Astrocyte of the cerebellum (primary cell): Measurements from ENCODE around the gene CRLF3.
"Not testable (repeated sequence)": the region's sequence is repeated elsewhere in the genome, so short reads cannot be mapped to it uniquely, and the experiment has no call there.

Source experiments
- DNase-seq: peaks from one replicate; pipeline ENCODE4 v3.0.0-alpha.2; 2011; ENCODE audit warnings: low read depth
- H3K4me3 ChIP-seq: 2 replicates; pipeline ENCODE4 v1.5.1; 2011; ENCODE audit warnings: mild to moderate bottlenecking, low read depth, low read length, moderate library complexity
- in situ Hi-C: cut with HindIII; loops from 2 replicates; pipeline ENCODE4 v1.10.0; 2017; ENCODE audit warnings: low sequenced_read_pairs
- TF ChIP-seq, protein P1 (sequence below): IDR thresholded peaks from 2 replicates; pipeline ENCODE4 v1.5.1; 2012; ENCODE audit warnings: low read length, low read depth, moderate library complexity, mild to moderate bottlenecking; ENCODE audit errors: missing control alignments

CRLF3 gene

DNA sequence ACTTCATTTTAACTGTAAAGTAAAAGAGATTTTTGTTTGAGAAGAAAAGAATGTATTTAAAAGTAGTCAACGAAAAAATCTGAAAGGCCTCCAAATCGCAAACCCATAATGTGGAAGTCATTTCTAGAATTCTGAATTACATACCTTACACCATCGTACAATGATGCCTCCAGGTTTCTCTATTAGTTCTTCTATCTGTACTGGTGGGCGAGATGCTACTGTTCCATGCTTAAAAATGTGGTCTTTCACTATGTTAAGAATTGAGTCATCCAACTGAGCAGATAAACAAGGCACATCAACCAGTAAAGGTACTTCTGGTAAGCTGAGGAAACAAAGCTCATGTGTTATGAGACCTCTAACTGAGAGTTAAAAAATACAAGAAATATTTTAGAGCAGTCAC lies 28.5 kb downstream of the CRLF3 start:
- in situ Hi-C loops = no loop called here
- no peak overlapping the region for H3K4me3 ChIP-seq
- TF ChIP-seq, protein P1, sequence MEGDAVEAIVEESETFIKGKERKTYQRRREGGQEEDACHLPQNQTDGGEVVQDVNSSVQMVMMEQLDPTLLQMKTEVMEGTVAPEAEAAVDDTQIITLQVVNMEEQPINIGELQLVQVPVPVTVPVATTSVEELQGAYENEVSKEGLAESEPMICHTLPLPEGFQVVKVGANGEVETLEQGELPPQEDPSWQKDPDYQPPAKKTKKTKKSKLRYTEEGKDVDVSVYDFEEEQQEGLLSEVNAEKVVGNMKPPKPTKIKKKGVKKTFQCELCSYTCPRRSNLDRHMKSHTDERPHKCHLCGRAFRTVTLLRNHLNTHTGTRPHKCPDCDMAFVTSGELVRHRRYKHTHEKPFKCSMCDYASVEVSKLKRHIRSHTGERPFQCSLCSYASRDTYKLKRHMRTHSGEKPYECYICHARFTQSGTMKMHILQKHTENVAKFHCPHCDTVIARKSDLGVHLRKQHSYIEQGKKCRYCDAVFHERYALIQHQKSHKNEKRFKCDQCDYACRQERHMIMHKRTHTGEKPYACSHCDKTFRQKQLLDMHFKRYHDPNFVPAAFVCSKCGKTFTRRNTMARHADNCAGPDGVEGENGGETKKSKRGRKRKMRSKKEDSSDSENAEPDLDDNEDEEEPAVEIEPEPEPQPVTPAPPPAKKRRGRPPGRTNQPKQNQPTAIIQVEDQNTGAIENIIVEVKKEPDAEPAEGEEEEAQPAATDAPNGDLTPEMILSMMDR = no peak
- no peak for DNase-seq

DNA sequence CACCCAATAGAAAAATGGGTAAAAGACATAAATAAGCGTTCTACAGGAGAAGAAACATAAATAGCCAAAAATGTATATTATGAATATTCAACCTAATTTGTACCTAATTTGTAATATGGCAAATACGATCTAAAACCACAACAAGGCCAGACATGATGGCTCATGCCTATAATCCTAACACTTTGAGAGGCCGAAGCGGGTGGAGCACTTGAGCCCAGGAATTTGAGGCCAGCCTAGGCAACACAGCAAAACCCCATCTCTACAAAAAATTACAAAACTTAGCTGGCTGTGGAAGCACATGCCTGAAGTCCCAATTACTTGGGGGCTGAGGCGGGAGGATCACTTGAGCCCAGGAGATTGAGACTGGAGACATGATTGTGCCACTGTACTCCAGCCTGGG lies 30.1 kb downstream of the CRLF3 start:
- no peak for DNase-seq
- no peak overlapping the region for H3K4me3 ChIP-seq
- in situ Hi-C loops = no loop called here
- TF ChIP-seq, protein P1 = no peak

DNA sequence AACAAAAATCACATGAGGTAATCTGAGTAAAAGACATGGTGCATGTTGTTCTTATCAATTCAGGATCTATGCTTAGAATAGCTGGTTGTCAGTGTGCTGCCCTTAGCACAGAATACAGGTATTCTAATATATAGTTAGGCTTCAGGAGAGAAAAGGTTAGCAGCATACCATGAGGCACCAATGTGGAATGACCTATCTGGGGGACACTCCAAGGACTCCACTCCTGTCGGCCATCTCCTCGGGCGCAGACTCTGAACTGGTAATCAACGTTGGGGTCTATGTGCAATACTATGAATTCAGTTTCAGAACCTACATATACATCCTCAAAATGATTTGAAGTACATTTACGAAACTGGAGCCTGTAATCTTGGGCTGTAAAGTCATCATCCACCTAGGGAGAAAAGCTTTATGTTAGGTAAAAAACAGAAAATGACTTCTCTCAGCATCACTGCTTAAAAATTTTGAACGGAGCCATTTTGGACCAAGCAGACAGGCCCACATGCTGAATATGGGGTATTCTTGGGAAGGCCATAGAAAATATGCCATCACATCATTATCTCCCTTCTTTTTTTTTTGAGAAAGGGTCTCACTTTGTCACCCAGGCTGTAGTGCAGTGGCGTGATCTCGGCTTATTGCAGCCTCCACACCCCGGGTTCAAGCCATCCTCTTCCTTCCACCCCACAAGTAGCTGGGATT lies 31.1 kb downstream of the CRLF3 start:
- no peak overlapping the region for H3K4me3 ChIP-seq
- TF ChIP-seq, protein P1 = no peak

DNA sequence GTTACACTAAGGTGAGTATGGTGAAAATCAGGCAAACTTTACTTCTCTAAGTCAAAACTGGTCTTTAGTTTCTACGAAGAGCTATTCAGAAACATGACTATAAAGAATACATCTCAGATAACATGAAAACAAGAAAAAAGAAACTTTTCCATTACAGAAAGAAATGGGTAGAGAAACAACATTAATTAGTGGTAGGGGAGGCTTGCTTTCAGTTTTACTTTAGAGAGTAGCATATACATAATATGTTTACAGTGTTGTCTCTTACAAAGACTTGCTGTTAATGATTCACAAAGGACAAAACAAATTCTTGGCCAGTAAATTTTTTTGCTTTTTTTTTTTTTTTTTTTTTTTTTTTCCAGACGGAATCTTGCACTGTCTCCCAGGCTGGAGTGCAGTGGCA lies 34.2 kb downstream of the CRLF3 start:
- in situ Hi-C loops = no loop called here
- H3K4me3 ChIP-seq = no peak overlapping the region
- no peak for DNase-seq
- TF ChIP-seq, protein P1 = no peak

More for the DNA sequence above, 31.1 kb downstream of the CRLF3 start:
- DNase-seq = no peak
- in situ Hi-C loops = no loop called here

DNA sequence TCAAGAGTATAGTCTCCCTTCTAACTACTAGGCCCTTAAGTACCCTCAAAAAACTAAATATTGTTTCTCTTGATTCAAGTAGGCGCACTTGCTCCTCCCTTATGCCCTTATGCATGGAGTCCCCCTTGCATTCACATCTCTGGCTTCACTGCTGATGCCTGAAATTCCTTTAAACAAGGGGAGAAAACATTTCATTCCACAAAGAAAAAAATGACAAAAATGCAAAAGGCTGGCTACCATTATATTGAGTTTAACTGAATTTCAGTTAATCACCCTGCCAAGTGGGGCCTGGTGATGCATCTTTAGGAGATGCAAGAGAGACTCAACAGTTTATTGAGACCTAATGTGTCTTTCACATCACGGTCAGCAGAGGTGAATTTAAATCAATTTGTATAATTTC lies 35.6 kb downstream of the CRLF3 start:
- in situ Hi-C loops = no loop called here
- no peak overlapping the region for H3K4me3 ChIP-seq
- DNase-seq = peak; percentile 11
- TF ChIP-seq, protein P1 = no peak

DNA sequence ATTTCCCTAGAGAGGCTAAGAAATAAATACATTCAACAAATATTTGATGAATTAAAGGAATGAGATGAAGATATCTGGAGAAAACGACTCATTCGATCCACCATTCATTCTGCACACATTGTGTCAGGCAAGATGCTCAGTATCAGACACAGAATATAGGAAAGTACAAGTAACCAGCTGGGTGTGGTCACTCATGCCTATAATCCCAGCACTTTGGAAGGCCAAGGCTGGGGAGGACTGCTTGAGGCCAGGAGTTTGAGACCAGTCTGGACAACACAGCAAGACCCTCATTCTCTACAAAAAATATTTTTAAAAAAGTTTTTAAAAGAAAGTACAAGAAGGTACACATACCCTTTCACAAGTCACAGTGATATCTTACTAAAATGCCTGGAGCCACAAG lies 42.3 kb downstream of the CRLF3 start:
- TF ChIP-seq, protein P1 = no peak
- no peak overlapping the region for H3K4me3 ChIP-seq
- DNase-seq = no peak
- in situ Hi-C loops = no loop called here

DNA sequence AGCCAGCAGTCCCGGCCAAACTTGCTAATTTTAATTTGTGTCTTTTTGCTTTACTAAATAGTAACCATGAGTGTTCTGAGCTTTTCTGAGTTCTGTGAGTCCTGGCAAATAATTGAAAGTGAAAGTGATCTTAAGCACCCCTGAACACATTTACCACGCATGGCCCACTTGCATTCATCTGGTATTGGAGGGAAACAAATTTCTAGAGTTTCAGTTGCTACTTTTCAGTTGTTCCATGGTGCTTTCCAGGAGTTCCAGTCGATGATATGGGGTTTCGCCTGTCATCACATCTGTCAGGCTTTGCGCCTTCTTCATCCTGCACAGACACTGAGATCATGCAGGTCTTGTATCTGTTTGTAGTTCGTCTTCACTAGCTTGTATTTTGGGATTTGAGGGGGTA lies 44.1 kb downstream of the CRLF3 start:
- no peak overlapping the region for H3K4me3 ChIP-seq
- no peak for DNase-seq
- in situ Hi-C loops = no loop called here
- TF ChIP-seq, protein P1 = no peak

DNA sequence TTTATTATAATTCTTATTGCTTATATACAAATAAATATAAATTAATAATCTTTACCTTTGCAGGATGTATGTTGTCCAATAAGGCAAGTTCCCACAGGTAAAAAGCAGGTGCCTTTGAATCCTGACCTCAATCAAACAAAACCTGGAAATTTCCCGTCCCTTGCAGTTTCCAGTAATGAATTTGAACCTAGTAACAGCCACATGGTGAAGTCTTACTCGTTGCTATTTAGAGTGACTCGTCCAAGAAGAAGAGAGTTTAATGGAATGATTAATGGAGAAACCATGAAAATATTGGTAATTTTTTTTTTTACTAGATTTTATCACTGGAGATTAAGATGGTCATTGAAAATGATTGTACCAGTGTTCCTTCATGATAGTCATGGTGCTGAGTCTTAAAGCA lies 55.7 kb downstream of the CRLF3 start:
- in situ Hi-C loops, DNase-seq, H3K4me3 ChIP-seq: not testable (repeated sequence)

DNA sequence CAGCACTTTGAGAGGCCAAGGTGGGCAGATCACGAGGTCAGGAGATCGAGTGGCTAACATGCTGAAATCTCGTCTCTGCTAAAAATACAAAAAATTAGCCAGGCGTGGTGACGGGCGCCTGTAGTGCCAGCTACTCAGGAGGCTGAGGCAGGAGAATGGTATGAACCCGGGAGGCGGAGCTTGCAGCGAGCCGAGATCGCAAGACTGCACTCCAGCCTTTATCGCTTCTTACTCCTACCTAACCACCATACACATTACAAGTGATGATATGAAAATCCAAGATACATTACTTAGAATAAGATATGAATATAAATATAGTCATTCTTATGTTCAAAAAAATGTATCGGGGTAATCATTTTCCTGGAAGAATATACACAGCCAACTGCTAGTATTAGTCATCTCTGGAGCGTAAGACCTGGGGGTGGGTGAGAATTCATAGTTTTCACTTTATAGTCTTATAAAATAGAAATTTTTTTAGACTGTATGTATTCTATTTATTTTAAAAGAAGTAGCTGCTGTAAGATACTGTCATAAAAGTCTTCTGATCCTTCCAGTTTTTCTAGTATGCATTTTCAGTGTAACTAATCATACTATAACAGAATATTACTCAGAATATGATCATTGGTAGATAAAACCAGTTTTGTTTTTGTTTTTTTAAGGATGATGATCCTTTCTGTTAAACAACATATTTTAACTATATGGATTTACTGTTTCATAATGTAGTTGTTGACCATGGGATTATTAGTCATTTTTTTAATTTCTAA lies 56.7 kb downstream of the CRLF3 start:
- DNase-seq, in situ Hi-C loops: not testable (repeated sequence)

More for the DNA sequence above, 56.7 kb downstream of the CRLF3 start:
- H3K4me3 ChIP-seq = not testable (repeated sequence)
